COR-L47 (cell line): ENCODE measurements around the gene CFAP46.
A peak's percentile ranks its signal among the peaks of the same experiment; 100 is the strongest.
"Not testable (repeated sequence)": the region's sequence is repeated elsewhere in the genome, so short reads cannot be mapped to it uniquely, and the experiment has no call there.

Source experiments
- DNase-seq: peaks from one replicate; lab custom pipeline; 2025; lab: John Stamatoyannopoulos, UW

The CFAP46 gene

GRCh38 chr10:132926777-132927650 is 15.4 kb downstream of the CFAP46 start:
- DNase-seq = no peak

- no peak for DNase-seq
These were observed 16.3 kb downstream of the CFAP46 start for GRCh38 chr10:132926070-132926469.

- no peak for DNase-seq
These were observed 16.8 kb downstream of the CFAP46 start for GRCh38 chr10:132925614-132926013.

- no peak for DNase-seq
These were observed 17.3 kb downstream of the CFAP46 start for GRCh38 chr10:132925071-132925561.

- DNase-seq = no peak
These were observed 18.1 kb downstream of the CFAP46 start for GRCh38 chr10:132924046-132924952.

- not testable (repeated sequence) for DNase-seq
These were observed 19.0 kb downstream of the CFAP46 start for GRCh38 chr10:132923384-132923783.

GRCh38 chr10:132922872-132923271 is 19.5 kb downstream of the CFAP46 start:
- DNase-seq = no peak

GRCh38 chr10:132921818-132922807 is 20.3 kb downstream of the CFAP46 start:
- no peak for DNase-seq

GRCh38 chr10:132921086-132921485 is 21.3 kb downstream of the CFAP46 start:
- no peak for DNase-seq

GRCh38 chr10:132920101-132920925 is 22.1 kb downstream of the CFAP46 start:
- DNase-seq = peak; percentile 44

- DNase-seq = no peak
These were observed 22.8 kb downstream of the CFAP46 start for GRCh38 chr10:132919374-132920100.

- DNase-seq = peak; percentile 26
These were observed 23.6 kb downstream of the CFAP46 start for GRCh38 chr10:132918617-132919373.

- DNase-seq = no peak
These were observed 24.1 kb downstream of the CFAP46 start for GRCh38 chr10:132918264-132918616.

GRCh38 chr10:132916956-132917666 is 25.3 kb downstream of the CFAP46 start:
- no peak for DNase-seq

GRCh38 chr10:132916421-132916841 is 25.9 kb downstream of the CFAP46 start:
- DNase-seq = no peak

GRCh38 chr10:132915411-132915810 is 27.0 kb downstream of the CFAP46 start:
- DNase-seq = no peak

GRCh38 chr10:132914732-132915131 is 27.6 kb downstream of the CFAP46 start:
- DNase-seq = no peak

GRCh38 chr10:132913559-132914115 is 28.7 kb downstream of the CFAP46 start:
- no peak for DNase-seq
